ENCODE measurements around the gene RHOJ. TPM values are rescaled to one million over a fixed set of nuclear protein-coding genes. Genes with fewer than 3 reads are reported as not detected.
"Not testable (repeated sequence)": the region's sequence is repeated elsewhere in the genome, so short reads cannot be mapped to it uniquely, and the experiment has no call there.

The RHOJ gene
- total RNA-seq, 1 donor from 2014 or later: 1.9 TPM

DNA sequence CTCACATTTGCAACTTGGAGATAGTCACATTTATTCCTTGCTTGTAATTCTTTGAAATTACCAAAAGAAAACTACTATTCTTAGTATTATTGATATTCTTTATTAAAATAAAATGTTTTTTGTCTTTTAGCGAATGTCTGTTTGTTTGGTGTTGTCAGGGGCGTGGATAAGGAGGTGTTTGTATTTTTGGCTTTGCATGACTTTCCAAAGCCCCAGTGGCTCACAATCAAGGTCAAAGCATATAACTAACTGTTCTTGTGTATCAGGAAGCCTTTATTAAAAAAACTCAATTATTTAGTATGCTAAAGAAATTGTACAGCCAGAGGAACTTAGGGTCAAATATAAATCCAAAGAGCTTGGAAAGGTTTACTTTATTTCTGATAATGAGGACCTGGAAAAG is 96.6 kb downstream of the RHOJ start:
- Mint-ChIP-seq H3K4me1 (ENCODE audit: low read depth) (no peaks in the 10 kb centered on the region), H3K4me3 (ENCODE audit: low read depth) (no peak overlapping the region), H3K27me3 (peaks cover 2% of the 10 kb centered on the region), H3K27ac (no peak overlapping the region), H3K9me3 (ENCODE audit: low read depth) (peaks cover 5% of the 10 kb centered on the region), H3K36me3 (ENCODE audit: insufficient read depth) (no peaks in the 10 kb centered on the region)
- DNase-seq (ENCODE audit: low spot score, unreplicated experiment): no peak
- TF ChIP-seq, protein P1, sequence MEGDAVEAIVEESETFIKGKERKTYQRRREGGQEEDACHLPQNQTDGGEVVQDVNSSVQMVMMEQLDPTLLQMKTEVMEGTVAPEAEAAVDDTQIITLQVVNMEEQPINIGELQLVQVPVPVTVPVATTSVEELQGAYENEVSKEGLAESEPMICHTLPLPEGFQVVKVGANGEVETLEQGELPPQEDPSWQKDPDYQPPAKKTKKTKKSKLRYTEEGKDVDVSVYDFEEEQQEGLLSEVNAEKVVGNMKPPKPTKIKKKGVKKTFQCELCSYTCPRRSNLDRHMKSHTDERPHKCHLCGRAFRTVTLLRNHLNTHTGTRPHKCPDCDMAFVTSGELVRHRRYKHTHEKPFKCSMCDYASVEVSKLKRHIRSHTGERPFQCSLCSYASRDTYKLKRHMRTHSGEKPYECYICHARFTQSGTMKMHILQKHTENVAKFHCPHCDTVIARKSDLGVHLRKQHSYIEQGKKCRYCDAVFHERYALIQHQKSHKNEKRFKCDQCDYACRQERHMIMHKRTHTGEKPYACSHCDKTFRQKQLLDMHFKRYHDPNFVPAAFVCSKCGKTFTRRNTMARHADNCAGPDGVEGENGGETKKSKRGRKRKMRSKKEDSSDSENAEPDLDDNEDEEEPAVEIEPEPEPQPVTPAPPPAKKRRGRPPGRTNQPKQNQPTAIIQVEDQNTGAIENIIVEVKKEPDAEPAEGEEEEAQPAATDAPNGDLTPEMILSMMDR (IDR thresholded peaks at IDR 0.05; ENCODE audit: unreplicated experiment): no peak

DNA sequence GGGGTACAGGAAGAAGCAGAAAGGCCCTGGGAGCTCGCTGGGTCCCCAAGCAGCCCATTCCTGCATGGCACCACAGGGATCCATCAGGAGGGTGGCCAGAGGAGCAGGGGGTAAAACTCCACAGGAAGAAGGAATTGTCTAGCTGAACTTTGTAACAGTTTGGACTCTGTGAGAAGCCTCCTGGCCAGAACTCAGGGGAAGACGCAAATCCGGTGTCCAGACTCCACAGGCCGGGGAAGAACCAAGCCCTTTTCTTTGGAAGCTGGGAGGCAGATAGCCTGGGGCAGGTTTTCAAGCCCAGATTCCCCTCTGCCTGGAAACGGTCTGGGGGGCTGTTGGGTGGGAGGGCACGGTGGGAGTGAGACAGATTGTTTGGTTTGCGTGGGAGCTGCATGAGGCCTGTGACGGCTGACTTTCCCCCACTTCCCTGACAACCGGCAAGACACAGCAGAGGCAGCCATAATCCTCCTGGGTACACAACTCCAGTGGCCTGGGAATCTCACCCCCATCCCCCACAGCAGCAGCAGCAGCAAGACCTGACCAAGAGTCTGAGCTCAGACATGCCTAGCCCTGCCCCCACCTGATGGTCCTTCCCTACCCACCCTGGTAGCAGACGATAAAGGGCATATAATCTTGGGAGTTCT is 97.8 kb downstream of the RHOJ start:
- H3K4me1 Mint-ChIP-seq (ENCODE audit: low read depth): no peaks in the 10 kb centered on the region
- H3K4me3 Mint-ChIP-seq (ENCODE audit: low read depth): no peak overlapping the region
- H3K27me3 Mint-ChIP-seq: peaks cover 2% of the 10 kb centered on the region
- H3K27ac Mint-ChIP-seq: no peak overlapping the region
- H3K9me3 Mint-ChIP-seq (ENCODE audit: low read depth): peaks cover 5% of the 10 kb centered on the region
- H3K36me3 Mint-ChIP-seq (ENCODE audit: insufficient read depth): no peaks in the 10 kb centered on the region
- no peak for DNase-seq (ENCODE audit: low spot score, unreplicated experiment)
- TF ChIP-seq, protein P1 (IDR thresholded peaks at IDR 0.05; ENCODE audit: unreplicated experiment): no peak

DNA sequence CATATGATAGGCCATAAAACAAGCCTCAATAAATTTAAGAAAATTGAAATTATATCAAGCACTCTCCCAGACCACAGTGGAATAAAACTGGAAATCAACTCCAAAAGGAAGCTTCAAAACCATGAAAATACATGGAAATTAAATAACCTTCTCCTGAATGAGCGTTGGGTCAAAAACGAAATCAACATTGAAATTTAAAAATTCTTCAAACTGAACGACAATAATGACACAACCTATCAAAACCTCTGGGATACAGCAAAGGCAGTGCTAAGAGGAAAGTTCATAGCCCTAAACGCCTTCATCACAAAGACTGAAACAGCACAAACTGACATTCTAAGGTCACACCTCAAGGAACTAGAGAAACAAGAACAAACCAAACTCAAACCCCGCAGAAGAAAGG is 100.2 kb downstream of the RHOJ start:
- not testable (repeated sequence) for H3K27ac Mint-ChIP-seq; H3K4me3 Mint-ChIP-seq (ENCODE audit: low read depth); H3K36me3 Mint-ChIP-seq (ENCODE audit: insufficient read depth); H3K27me3 Mint-ChIP-seq; H3K9me3 Mint-ChIP-seq (ENCODE audit: low read depth); H3K4me1 Mint-ChIP-seq (ENCODE audit: low read depth); DNase-seq (ENCODE audit: low spot score, unreplicated experiment)

DNA sequence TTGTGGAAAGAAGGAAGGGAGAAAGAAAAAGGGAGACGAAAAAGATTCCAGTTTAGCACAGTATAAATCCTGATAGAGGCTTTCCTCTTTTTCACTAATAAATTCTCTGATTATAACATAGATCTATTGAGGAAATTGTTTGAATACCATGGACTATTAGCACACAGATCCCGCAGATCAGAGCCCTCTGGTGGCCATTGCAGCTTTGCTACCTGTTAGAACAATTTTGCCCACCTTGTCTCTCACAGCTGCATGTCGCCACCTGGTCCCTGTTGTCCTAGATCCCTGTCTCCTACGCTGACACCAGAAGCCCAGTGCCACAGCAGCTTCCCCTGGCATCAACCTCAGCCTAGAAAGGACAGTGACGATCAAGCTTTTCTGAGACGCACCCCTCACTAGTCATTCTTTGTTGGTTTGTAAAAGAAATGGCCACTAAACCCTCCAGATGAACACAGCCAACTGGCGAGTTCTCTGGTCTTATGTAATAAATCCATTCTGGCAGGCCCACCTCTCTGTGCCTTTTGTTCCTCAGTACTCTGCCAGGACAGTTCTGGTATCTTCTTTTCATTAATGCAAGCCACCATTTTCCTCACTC is 104.6 kb downstream of the RHOJ start:
- no peak overlapping the region for H3K4me3 Mint-ChIP-seq (ENCODE audit: low read depth)
- peaks cover 3% of the 10 kb centered on the region for H3K9me3 Mint-ChIP-seq (ENCODE audit: low read depth)
- peaks cover 17% of the 10 kb centered on the region for H3K27me3 Mint-ChIP-seq
- no peaks in the 10 kb centered on the region for H3K36me3 Mint-ChIP-seq (ENCODE audit: insufficient read depth)
- H3K4me1 Mint-ChIP-seq (ENCODE audit: low read depth): peaks cover 3% of the 10 kb centered on the region
- no peak overlapping the region for H3K27ac Mint-ChIP-seq
- DNase-seq (ENCODE audit: low spot score, unreplicated experiment): no peak
- TF ChIP-seq, protein P1 (IDR thresholded peaks at IDR 0.05; ENCODE audit: unreplicated experiment): peak; percentile 88

DNA sequence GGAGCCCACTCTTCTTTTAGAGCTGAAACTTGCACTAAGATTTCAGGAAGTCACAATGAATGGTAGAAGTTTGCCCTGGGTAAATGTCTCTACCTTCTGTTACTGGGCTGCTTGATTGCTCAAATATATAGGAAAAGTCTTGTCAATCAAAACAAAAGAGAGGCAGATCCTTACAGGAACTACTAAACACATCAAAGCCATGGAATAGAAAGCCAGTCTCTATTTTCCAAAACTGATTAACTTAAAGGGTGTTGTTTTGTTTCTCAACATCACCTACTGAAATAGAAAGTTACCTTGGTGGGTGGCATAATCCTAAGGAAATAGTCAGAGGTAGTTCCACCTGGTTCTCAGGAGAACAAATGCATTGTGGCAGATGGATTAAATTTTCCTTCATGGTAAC is 114.6 kb downstream of the RHOJ start, which contains the start of gene GPHB5:
TSS of gene GPHB5 (minus strand) at position 101 of the 400 bp plus-strand sequence. CDS start 1,086 bp downstream, outside the sequence.
- peaks cover 13% of the 10 kb centered on the region for H3K4me1 Mint-ChIP-seq (ENCODE audit: low read depth)
- DNase-seq (ENCODE audit: low spot score, unreplicated experiment): no peak
- H3K27me3 Mint-ChIP-seq: peaks cover 4% of the 10 kb centered on the region
- no peaks in the 10 kb centered on the region for H3K9me3 Mint-ChIP-seq (ENCODE audit: low read depth)
- TF ChIP-seq, protein P1 (IDR thresholded peaks at IDR 0.05; ENCODE audit: unreplicated experiment): no peak
- H3K36me3 Mint-ChIP-seq (ENCODE audit: insufficient read depth): no peaks in the 10 kb centered on the region
- no peak within 1 kb of the TSS for H3K4me3 Mint-ChIP-seq (ENCODE audit: low read depth)
- H3K27ac Mint-ChIP-seq: no peak within 1 kb of the TSS

DNA sequence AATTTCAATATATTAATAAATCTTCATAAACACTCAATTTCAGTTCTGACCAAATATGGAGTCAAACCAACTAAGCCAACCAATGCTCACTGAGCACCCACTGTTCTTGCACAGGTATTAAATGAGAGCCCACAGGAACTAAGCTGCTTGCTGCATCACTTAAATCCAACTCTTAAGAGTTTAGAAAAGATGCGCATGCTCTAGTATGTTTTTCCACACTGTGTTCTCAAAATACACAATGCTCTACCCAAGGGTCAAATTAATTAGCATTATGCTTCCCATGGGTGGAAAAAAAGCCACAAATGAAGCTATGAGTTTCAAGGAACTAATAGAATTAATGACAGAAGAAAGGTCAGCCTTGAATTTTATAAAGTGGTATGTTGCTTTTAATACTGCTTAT is 118.2 kb downstream of the RHOJ start:
- TF ChIP-seq, protein P1 (IDR thresholded peaks at IDR 0.05; ENCODE audit: unreplicated experiment): no peak
- no peak for DNase-seq (ENCODE audit: low spot score, unreplicated experiment)
- Mint-ChIP-seq H3K4me1 (ENCODE audit: low read depth) (peaks cover 10% of the 10 kb centered on the region), H3K36me3 (ENCODE audit: insufficient read depth) (no peaks in the 10 kb centered on the region), H3K27me3 (peaks cover 4% of the 10 kb centered on the region), H3K4me3 (ENCODE audit: low read depth) (no peak overlapping the region), H3K27ac (no peak overlapping the region), H3K9me3 (ENCODE audit: low read depth) (no peaks in the 10 kb centered on the region)
